Mucosa of rectum (tissue), 2 donors: ENCODE data around the gene SIK2.

ENCODE experiments used
- H3K27ac ChIP-seq, 2 donors: one replicate each; pipeline ENCODE4 v1.7.0; 2013; ENCODE audit warnings: inconsistent platforms in 2 of 2, low read depth in 2 of 2, low read length in 2 of 2
- H3K27me3 ChIP-seq, 2 donors: one replicate each; pipeline ENCODE4 v1.7.0; 2013; ENCODE audit warnings: low read length in 2 of 2; ENCODE audit not compliant: control insufficient read depth in 2 of 2, insufficient read depth in 2 of 2
- H3K36me3 ChIP-seq, 2 donors: one replicate each; pipeline ENCODE4 v1.7.0; 2013; ENCODE audit warnings: low read length in 2 of 2; ENCODE audit not compliant: control insufficient read depth in 2 of 2, insufficient read depth in 2 of 2
- H3K4me1 ChIP-seq, 2 donors: one replicate each; pipeline ENCODE4 v1.7.0; 2013; ENCODE audit warnings: low read length in 2 of 2, mild to moderate bottlenecking in 1 of 2; ENCODE audit not compliant: control insufficient read depth in 2 of 2, insufficient read depth in 2 of 2
- H3K4me3 ChIP-seq, 2 donors: one replicate each; pipeline ENCODE4 v1.7.0; 2013; ENCODE audit warnings: low read length in 2 of 2
- H3K9ac ChIP-seq, 2 donors: one replicate each; pipeline ENCODE4 v1.7.0; 2013; ENCODE audit warnings: low read length in 2 of 2, low read depth in 1 of 2, mild to moderate bottlenecking in 1 of 2
- H3K9me3 ChIP-seq, 2 donors: one replicate each; pipeline ENCODE4 v1.7.0; 2013; ENCODE audit warnings: low read length in 2 of 2; ENCODE audit not compliant: control insufficient read depth in 2 of 2
- donor health status: healthy.
- donor health status: Normal muscosa, but diverticular disease.

SIK2 gene

GRCh38 chr11:111668980-111669379 lies 66.7 kb downstream of the SIK2 start:
- H3K9me3 ChIP-seq: no peaks in the 10 kb centered on the region
- H3K27ac ChIP-seq: no peak overlapping the region
- no peak overlapping the region for H3K9ac ChIP-seq
- peaks cover 0 to 13% of the 10 kb centered on the region in 2 donors for H3K36me3 ChIP-seq
- no peaks in the 10 kb centered on the region for H3K4me1 ChIP-seq
- H3K4me3 ChIP-seq: no peak overlapping the region
- H3K27me3 ChIP-seq: no peaks in the 10 kb centered on the region

- no peak overlapping the region for H3K9ac ChIP-seq
- H3K9me3 ChIP-seq: no peaks in the 10 kb centered on the region
- H3K27ac ChIP-seq: no peak overlapping the region
- peaks cover 5 to 19% of the 10 kb centered on the region in 2 donors for H3K36me3 ChIP-seq
- H3K4me3 ChIP-seq: no peak overlapping the region
- no peaks in the 10 kb centered on the region for H3K27me3 ChIP-seq
- H3K4me1 ChIP-seq: no peaks in the 10 kb centered on the region
Observed at GRCh38 chr11:111671383-111671782, 69.1 kb downstream of the SIK2 start.

GRCh38 chr11:111672949-111673348 lies 70.7 kb downstream of the SIK2 start:
- H3K27ac ChIP-seq: no peak overlapping the region
- no peak overlapping the region for H3K9ac ChIP-seq
- no peaks in the 10 kb centered on the region for H3K9me3 ChIP-seq
- H3K4me3 ChIP-seq: no peak overlapping the region
- peaks cover 5 to 19% of the 10 kb centered on the region in 2 donors for H3K36me3 ChIP-seq
- H3K27me3 ChIP-seq: no peaks in the 10 kb centered on the region
- H3K4me1 ChIP-seq: no peaks in the 10 kb centered on the region

GRCh38 chr11:111674941-111675340 lies 72.7 kb downstream of the SIK2 start:
- Histone ChIP-seq H3K9ac (no peak overlapping the region), H3K36me3 (peaks cover 5 to 19% of the 10 kb centered on the region in 2 donors), H3K27ac (no peak overlapping the region), H3K4me1 (no peaks in the 10 kb centered on the region), H3K9me3 (no peaks in the 10 kb centered on the region), H3K4me3 (no peak overlapping the region), H3K27me3 (no peaks in the 10 kb centered on the region)

- H3K27ac ChIP-seq: no peak overlapping the region
- H3K4me3 ChIP-seq: no peak overlapping the region
Observed at GRCh38 chr11:111675891-111676290, 73.6 kb downstream of the SIK2 start.

GRCh38 chr11:111676878-111677585 lies 74.8 kb downstream of the SIK2 start:
- Histone ChIP-seq H3K27me3 (no peaks in the 10 kb centered on the region), H3K9ac (no peak overlapping the region), H3K4me3 (no peak overlapping the region), H3K9me3 (no peaks in the 10 kb centered on the region), H3K36me3 (peaks cover 5 to 8% of the 10 kb centered on the region in 2 donors), H3K27ac (no peak overlapping the region), H3K4me1 (no peaks in the 10 kb centered on the region)

More at GRCh38 chr11:111675891-111676290, 73.6 kb downstream of the SIK2 start:
- Histone ChIP-seq H3K9ac (no peak overlapping the region), H3K4me1 (no peaks in the 10 kb centered on the region), H3K27me3 (no peaks in the 10 kb centered on the region), H3K9me3 (no peaks in the 10 kb centered on the region), H3K36me3 (peaks cover 5 to 19% of the 10 kb centered on the region in 2 donors)

- H3K27me3 ChIP-seq: no peaks in the 10 kb centered on the region
- H3K4me1 ChIP-seq: no peaks in the 10 kb centered on the region
- H3K9me3 ChIP-seq: no peaks in the 10 kb centered on the region
- no peak overlapping the region for H3K9ac ChIP-seq
- no peak overlapping the region for H3K27ac ChIP-seq
- H3K4me3 ChIP-seq: no peak overlapping the region
- H3K36me3 ChIP-seq: peaks cover 0 to 10% of the 10 kb centered on the region in 2 donors
Observed at GRCh38 chr11:111680486-111681175, 78.4 kb downstream of the SIK2 start.

GRCh38 chr11:111683806-111684205 lies 81.6 kb downstream of the SIK2 start:
- H3K9me3 ChIP-seq: no peaks in the 10 kb centered on the region
- no peak overlapping the region for H3K4me3 ChIP-seq
- H3K36me3 ChIP-seq: peaks cover 9 to 15% of the 10 kb centered on the region in 2 donors
- no peak overlapping the region for H3K9ac ChIP-seq
- H3K4me1 ChIP-seq: no peaks in the 10 kb centered on the region
- no peak overlapping the region for H3K27ac ChIP-seq
- no peaks in the 10 kb centered on the region for H3K27me3 ChIP-seq

- H3K4me3 ChIP-seq: no peak overlapping the region
- no peaks in the 10 kb centered on the region for H3K4me1 ChIP-seq
- H3K27ac ChIP-seq: no peak overlapping the region
- H3K36me3 ChIP-seq: peaks cover 13 to 19% of the 10 kb centered on the region in 2 donors
- H3K9ac ChIP-seq: no peak overlapping the region
- no peaks in the 10 kb centered on the region for H3K27me3 ChIP-seq
- H3K9me3 ChIP-seq: no peaks in the 10 kb centered on the region
Observed at GRCh38 chr11:111684251-111684650, 82.0 kb downstream of the SIK2 start.

GRCh38 chr11:111688013-111688412 lies 85.8 kb downstream of the SIK2 start:
- Histone ChIP-seq H3K27ac (no peak overlapping the region), H3K4me3 (no peak overlapping the region), H3K9ac (no peak overlapping the region), H3K9me3 (no peaks in the 10 kb centered on the region), H3K27me3 (no peaks in the 10 kb centered on the region), H3K4me1 (no peaks in the 10 kb centered on the region), H3K36me3 (peaks cover 16 to 23% of the 10 kb centered on the region in 2 donors)
